Loucy (cell line): ENCODE measurements around the gene CCDC63.
"Not testable (repeated sequence)": the region's sequence is repeated elsewhere in the genome, so short reads cannot be mapped to it uniquely, and the experiment has no call there.

ENCODE experiments used
- H2AFZ ChIP-seq: fragments of 200-600 bp; sonication (generic); 2 replicates; pipeline ENCODE4 v1.6.0; 2016; ENCODE audit warnings: antibody characterized with exemption, mild to moderate bottlenecking, low read length, moderate library complexity
- H3F3A ChIP-seq: fragments of 200-600 bp; 2 replicates; pipeline ENCODE4 v1.6.0; 2016; ENCODE audit warnings: antibody characterized with exemption, low read depth, mild to moderate bottlenecking
- H3K27me3 ChIP-seq: fragments of 200-600 bp; sonication (generic); 2 replicates; pipeline ENCODE4 v1.6.1; 2014; ENCODE audit warnings: low read length, mild to moderate bottlenecking; ENCODE audit not compliant: insufficient read depth, poor library complexity, severe bottlenecking
- H3K36me3 ChIP-seq: fragments of 200-600 bp; sonication (generic); 2 replicates; pipeline ENCODE4 v1.6.1; 2016; ENCODE audit warnings: low read length; ENCODE audit not compliant: insufficient read depth
- H3K4me1 ChIP-seq: fragments of 200-600 bp; sonication (generic); 2 replicates; pipeline ENCODE4 v1.5.1; 2014; ENCODE audit warnings: low read length, mild to moderate bottlenecking; ENCODE audit not compliant: insufficient read depth, poor library complexity, severe bottlenecking
- H3K4me2 ChIP-seq: fragments of 200-600 bp; sonication (generic); 2 replicates; pipeline ENCODE4 v1.6.0; 2014; ENCODE audit warnings: antibody characterized with exemption, low read length, low read depth, mild to moderate bottlenecking; ENCODE audit not compliant: poor library complexity, severe bottlenecking
- H3K4me3 ChIP-seq: fragments of 200-600 bp; sonication (generic); 2 replicates; pipeline ENCODE4 v1.5.1; 2014; ENCODE audit warnings: low read length, mild to moderate bottlenecking, mixed read lengths; ENCODE audit not compliant: poor library complexity, severe bottlenecking
- H3K79me2 ChIP-seq: fragments of 200-600 bp; sonication (generic); 2 replicates; pipeline ENCODE4 v1.6.1; 2014; ENCODE audit warnings: low read length; ENCODE audit not compliant: insufficient read depth
- H3K9ac ChIP-seq: fragments of 200-600 bp; sonication (generic); 2 replicates; pipeline ENCODE4 v1.6.0; 2014; ENCODE audit warnings: mild to moderate bottlenecking, low read depth, low read length, moderate library complexity; ENCODE audit not compliant: poor library complexity, severe bottlenecking
- H3K9me2 ChIP-seq: fragments of 200-600 bp; sonication (generic); replicated peaks from 2 replicates; pipeline ENCODE4 v1.6.1; 2016; ENCODE audit warnings: low read depth, low read length, mixed read lengths
- H3K9me3 ChIP-seq: fragments of 200-600 bp; sonication (generic); 2 replicates; pipeline ENCODE4 v1.6.1; 2014; ENCODE audit warnings: mild to moderate bottlenecking, antibody characterized with exemption, low read length, low read depth; ENCODE audit not compliant: insufficient read depth
- H4K20me1 ChIP-seq: fragments of 200-600 bp; sonication (generic); 2 replicates; pipeline ENCODE4 v1.6.0; 2014; ENCODE audit warnings: antibody characterized with exemption, low read length, mild to moderate bottlenecking; ENCODE audit not compliant: insufficient read depth, poor library complexity, severe bottlenecking
- CTCF ChIP-seq: fragments of 200-600 bp; sonication (generic); conservative IDR thresholded peaks from 2 replicates; pipeline ENCODE4 v1.5.1; 2014; ENCODE audit warnings: mild to moderate bottlenecking, antibody characterized with exemption, low read length
- EZH2phosphoT487 ChIP-seq: fragments of 200-600 bp; IDR thresholded peaks from 2 replicates; pipeline ENCODE4 v1.6.1; 2018; ENCODE audit warnings: antibody characterized with exemption, mild to moderate bottlenecking, moderate library complexity, borderline replicate concordance

CCDC63 gene

GRCh38 chr12:110941391-110941790 lies 94.6 kb downstream of the CCDC63 start:
- no peaks in the 10 kb centered on the region for H3K9me2 ChIP-seq
- H3K36me3 ChIP-seq = no peaks in the 10 kb centered on the region
- no peak overlapping the region for H3K9ac ChIP-seq
- H3K4me1 ChIP-seq = no peaks in the 10 kb centered on the region
- H3K4me2 ChIP-seq = no peak overlapping the region
- no peak overlapping the region for H3K4me3 ChIP-seq
- peaks cover 10% of the 10 kb centered on the region; the same call in 1 of the 2 replicates for H3K9me3 ChIP-seq
- TF ChIP-seq CTCF (no peak), EZH2phosphoT487 (no peak)
- no peaks in the 10 kb centered on the region for H3K79me2 ChIP-seq
- H4K20me1 ChIP-seq = no peaks in the 10 kb centered on the region
- no peaks in the 10 kb centered on the region for H3F3A ChIP-seq
- no peak overlapping the region for H2AFZ ChIP-seq
- H3K27me3 ChIP-seq = no peaks in the 10 kb centered on the region

GRCh38 chr12:110943373-110943772 lies 96.6 kb downstream of the CCDC63 start:
- Histone ChIP-seq H3F3A (no peaks in the 10 kb centered on the region), H3K36me3 (no peaks in the 10 kb centered on the region), H3K9me3 (peaks cover 14% of the 10 kb centered on the region; the same call in 1 of the 2 replicates), H3K9me2 (no peaks in the 10 kb centered on the region), H3K4me1 (no peaks in the 10 kb centered on the region), H3K4me3 (no peak overlapping the region), H3K79me2 (no peaks in the 10 kb centered on the region), H4K20me1 (no peaks in the 10 kb centered on the region), H2AFZ (no peak overlapping the region), H3K4me2 (no peak overlapping the region), H3K9ac (no peak overlapping the region), H3K27me3 (no peaks in the 10 kb centered on the region)
- no peak for TF ChIP-seq CTCF
- TF ChIP-seq EZH2phosphoT487 = no peak

- Histone ChIP-seq H3K27me3 (no peaks in the 10 kb centered on the region), H3K4me2 (no peak overlapping the region), H3K4me1 (no peaks in the 10 kb centered on the region)
Measured at GRCh38 chr12:110948041-110948440, 101.3 kb downstream of the CCDC63 start.

GRCh38 chr12:110950466-110950865 lies 103.7 kb downstream of the CCDC63 start:
- not testable (repeated sequence) for H3K9ac ChIP-seq, H3F3A ChIP-seq, H2AFZ ChIP-seq, H4K20me1 ChIP-seq, H3K79me2 ChIP-seq, H3K9me2 ChIP-seq, H3K4me1 ChIP-seq, H3K36me3 ChIP-seq, H3K4me3 ChIP-seq, H3K27me3 ChIP-seq, H3K4me2 ChIP-seq
- H3K9me3 ChIP-seq = peaks cover 13% of the 10 kb centered on the region; the same call in 1 of the 2 replicates

More at GRCh38 chr12:110948041-110948440, 101.3 kb downstream of the CCDC63 start:
- H3K9me2 ChIP-seq = no peaks in the 10 kb centered on the region
- no peaks in the 10 kb centered on the region for H3K36me3 ChIP-seq
- no peaks in the 10 kb centered on the region for H3K79me2 ChIP-seq
- H2AFZ ChIP-seq = no peak overlapping the region
- H3F3A ChIP-seq = no peaks in the 10 kb centered on the region
- H4K20me1 ChIP-seq = no peaks in the 10 kb centered on the region
- H3K9me3 ChIP-seq = peaks cover 14% of the 10 kb centered on the region; the same call in 1 of the 2 replicates
- H3K4me3 ChIP-seq = no peak overlapping the region
- H3K9ac ChIP-seq = no peak overlapping the region
- TF ChIP-seq EZH2phosphoT487 (no peak), CTCF (no peak)

- not testable (repeated sequence) for H3K27me3 ChIP-seq, H3K9ac ChIP-seq, H3K4me1 ChIP-seq, H3K4me3 ChIP-seq, H3F3A ChIP-seq, H3K9me2 ChIP-seq, H3K4me2 ChIP-seq, H4K20me1 ChIP-seq, H2AFZ ChIP-seq, H3K79me2 ChIP-seq, H3K36me3 ChIP-seq, H3K9me3 ChIP-seq
Measured at GRCh38 chr12:110950867-110951266, 104.1 kb downstream of the CCDC63 start.
